Measurements from ENCODE around the gene ZPBP2. TPM values are rescaled to one million over a fixed set of nuclear protein-coding genes. Genes with fewer than 3 reads are reported as not detected.

ZPBP2 gene
- total and polyA plus RNA-seq, 2 of the 13 experiments (the other 11 are each of a cell fraction or from before 2014, with no cell fraction given): not detected

- TF ChIP-seq GTF3A (CRISPR knock-in tag; conservative IDR thresholded peaks at IDR 0.05) (0 out of 2 replicates have a peak, but pooled peaks have one; percentile 51), MLXIP (CRISPR knock-in tag; IDR thresholded peaks at IDR 0.05; ENCODE audit: borderline replicate concordance) (peak; percentile 89; the same call in 1 of the 2 replicates), SALL1 (CRISPR knock-in tag; IDR thresholded peaks at IDR 0.05) (peak; percentile 99), MBNL3 (CRISPR knock-in tag; conservative IDR thresholded peaks at IDR 0.05) (no peak), ZZZ3 (CRISPR knock-in tag; IDR thresholded peaks at IDR 0.05; ENCODE audit: borderline replicate concordance) (no peak), NFYC (CRISPR knock-in tag; IDR thresholded peaks at IDR 0.05) (peak; percentile 47), ZNF770 (CRISPR knock-in tag; IDR thresholded peaks at IDR 0.05) (peak; percentile 65; the same call in 1 of the 2 replicates), ZNF614 (CRISPR knock-in tag; IDR thresholded peaks at IDR 0.05; ENCODE audit: borderline replicate concordance) (peak; percentile 94; the same call in 1 of the 2 replicates), EHMT2 (IDR thresholded peaks at IDR 0.05; ENCODE audit: borderline replicate concordance, low read depth, low read length) (no peak), PLSCR1 (CRISPR knock-in tag; IDR thresholded peaks at IDR 0.05; ENCODE audit: borderline replicate concordance) (no peak; the same call in 1 of the 2 replicates), ZNF263 (CRISPR knock-in tag; IDR thresholded peaks at IDR 0.05) (peak; percentile 87), JUNB (CRISPR knock-in tag; IDR thresholded peaks at IDR 0.05; ENCODE audit: borderline replicate concordance) (no peak), ZNF33A (CRISPR knock-in tag; IDR thresholded peaks at IDR 0.05; ENCODE audit: borderline replicate concordance) (peak; percentile 87; the same call in 1 of the 2 replicates), U2AF1 (optimal IDR thresholded peaks at IDR 0.05; ENCODE audit: low read depth, low read length) (peak; percentile 74), ZNF768 (CRISPR knock-in tag; IDR thresholded peaks at IDR 0.05) (peak; percentile 87), TP53 (CRISPR knock-in tag; conservative IDR thresholded peaks at IDR 0.05) (peak; percentile 82; the same call in 1 of the 2 replicates), DPF2 (CRISPR knock-in tag; IDR thresholded peaks at IDR 0.05; ENCODE audit: borderline replicate concordance, low read depth) (no peak), ZNF550 (CRISPR knock-in tag; IDR thresholded peaks at IDR 0.05; ENCODE audit: borderline replicate concordance) (no peak), EED (CRISPR knock-in tag; IDR thresholded peaks at IDR 0.05) (peak; percentile 86; the same call in 1 of the 2 replicates), SOX5 (CRISPR knock-in tag; IDR thresholded peaks at IDR 0.05; ENCODE audit: borderline replicate concordance) (peak; percentile 50; the same call in 1 of the 2 replicates)
These were observed 3.9 kb upstream of the ZPBP2 start, which contains the start of gene IKZF3 (continued) for GRCh38 chr17:39863918-39864746.
